Stimulated activated naive CD8-positive, alpha-beta T cell treated with anti-CD3 and anti-CD28 coated beads, Interleukin-15, Interleukin-2, amounts not matched to agents 100 ng/mL and 50 ng/mL, for 24 hours (primary cell): ENCODE data around the gene GPR15.
"Not testable (repeated sequence)": the region's sequence is repeated elsewhere in the genome, so short reads cannot be mapped to it uniquely, and the experiment has no call there.

Source experiments
- H3K27ac Mint-ChIP-seq: one replicate; pipeline ENCODE4 v1.8.0; 2021; ENCODE audit warnings: mild to moderate bottlenecking, mixed read lengths
- H3K27me3 Mint-ChIP-seq: one replicate; pipeline ENCODE4 v1.8.0; 2021; ENCODE audit warnings: mixed read lengths
- H3K36me3 Mint-ChIP-seq: one replicate; pipeline ENCODE4 v1.8.0; 2021; ENCODE audit warnings: low read depth, mixed read lengths
- H3K4me1 Mint-ChIP-seq: one replicate; pipeline ENCODE4 v1.8.0; 2021; ENCODE audit warnings: low read depth, mixed read lengths
- H3K4me3 Mint-ChIP-seq: one replicate; pipeline ENCODE4 v1.8.0; 2021; ENCODE audit warnings: mild to moderate bottlenecking, mixed read lengths
- H3K9me3 Mint-ChIP-seq: one replicate; pipeline ENCODE4 v1.8.0; 2021; ENCODE audit warnings: mixed read lengths

The GPR15 gene

GRCh38 chr3:98559769-98560168 is 28.0 kb downstream of the GPR15 start:
- H3K36me3 Mint-ChIP-seq, H3K27ac Mint-ChIP-seq, H3K9me3 Mint-ChIP-seq, H3K27me3 Mint-ChIP-seq, H3K4me3 Mint-ChIP-seq: not testable (repeated sequence)
- peaks cover 89% of the 10 kb centered on the region for H3K4me1 Mint-ChIP-seq

GRCh38 chr3:98560911-98561310 is 29.1 kb downstream of the GPR15 start:
- Mint-ChIP-seq H3K27me3 (no peaks in the 10 kb centered on the region), H3K9me3 (no peaks in the 10 kb centered on the region), H3K4me3 (peak overlapping the region; percentile 18), H3K4me1 (peaks cover 90% of the 10 kb centered on the region), H3K27ac (peak overlapping the region; percentile 62), H3K36me3 (peaks cover 2% of the 10 kb centered on the region)

GRCh38 chr3:98561727-98562521 is 30.1 kb downstream of the GPR15 start:
- no peaks in the 10 kb centered on the region for H3K36me3 Mint-ChIP-seq
- peaks cover 90% of the 10 kb centered on the region for H3K4me1 Mint-ChIP-seq
- peak overlapping the region; percentile 32 for H3K4me3 Mint-ChIP-seq
- no peaks in the 10 kb centered on the region for H3K9me3 Mint-ChIP-seq
- H3K27me3 Mint-ChIP-seq: no peaks in the 10 kb centered on the region
- peak overlapping the region; percentile 45 for H3K27ac Mint-ChIP-seq

GRCh38 chr3:98563661-98564281 is 32.0 kb downstream of the GPR15 start:
- no peaks in the 10 kb centered on the region for H3K27me3 Mint-ChIP-seq
- H3K36me3 Mint-ChIP-seq: no peaks in the 10 kb centered on the region
- peaks cover 87% of the 10 kb centered on the region for H3K4me1 Mint-ChIP-seq
- no peaks in the 10 kb centered on the region for H3K9me3 Mint-ChIP-seq
- H3K4me3 Mint-ChIP-seq: peak overlapping the region; percentile 45
- peak overlapping the region; percentile 94 for H3K27ac Mint-ChIP-seq

- H3K4me1 Mint-ChIP-seq: peaks cover 80% of the 10 kb centered on the region
- H3K27me3 Mint-ChIP-seq: no peaks in the 10 kb centered on the region
- no peaks in the 10 kb centered on the region for H3K9me3 Mint-ChIP-seq
- H3K4me3 Mint-ChIP-seq: peak overlapping the region; percentile 72
- peaks cover 4% of the 10 kb centered on the region for H3K36me3 Mint-ChIP-seq
- H3K27ac Mint-ChIP-seq: peak overlapping the region; percentile 94
Observed at GRCh38 chr3:98564282-98565005, 32.7 kb downstream of the GPR15 start.

GRCh38 chr3:98565237-98565643 is 33.5 kb downstream of the GPR15 start:
- H3K27ac Mint-ChIP-seq: peak overlapping the region; percentile 72
- H3K36me3 Mint-ChIP-seq: peaks cover 4% of the 10 kb centered on the region
- H3K4me3 Mint-ChIP-seq: peak overlapping the region; percentile 17
- H3K9me3 Mint-ChIP-seq: no peaks in the 10 kb centered on the region
- no peaks in the 10 kb centered on the region for H3K27me3 Mint-ChIP-seq
- peaks cover 79% of the 10 kb centered on the region for H3K4me1 Mint-ChIP-seq

- Mint-ChIP-seq H3K4me3 (no peak overlapping the region), H3K4me1 (peaks cover 75% of the 10 kb centered on the region), H3K9me3 (no peaks in the 10 kb centered on the region), H3K27me3 (no peaks in the 10 kb centered on the region), H3K36me3 (peaks cover 4% of the 10 kb centered on the region), H3K27ac (peak overlapping the region; percentile 72)
Observed at GRCh38 chr3:98565843-98566242, 34.1 kb downstream of the GPR15 start.

GRCh38 chr3:98567666-98568270 is 36.0 kb downstream of the GPR15 start:
- H3K27ac Mint-ChIP-seq: peak overlapping the region; percentile 45
- H3K4me3 Mint-ChIP-seq: peak overlapping the region; percentile 47
- peaks cover 68% of the 10 kb centered on the region for H3K4me1 Mint-ChIP-seq
- no peaks in the 10 kb centered on the region for H3K9me3 Mint-ChIP-seq
- H3K36me3 Mint-ChIP-seq: peaks cover 4% of the 10 kb centered on the region
- no peaks in the 10 kb centered on the region for H3K27me3 Mint-ChIP-seq

- H3K27ac Mint-ChIP-seq: no peak overlapping the region
Observed at GRCh38 chr3:98568402-98568801, 36.6 kb downstream of the GPR15 start.

GRCh38 chr3:98573181-98573728 is 41.5 kb downstream of the GPR15 start:
- no peaks in the 10 kb centered on the region for H3K9me3 Mint-ChIP-seq
- peaks cover 30% of the 10 kb centered on the region for H3K36me3 Mint-ChIP-seq
- peaks cover 48% of the 10 kb centered on the region for H3K4me1 Mint-ChIP-seq
- no peaks in the 10 kb centered on the region for H3K27me3 Mint-ChIP-seq
- H3K4me3 Mint-ChIP-seq: no peak overlapping the region
- H3K27ac Mint-ChIP-seq: peak overlapping the region; percentile 60

More at GRCh38 chr3:98568402-98568801, 36.6 kb downstream of the GPR15 start:
- Mint-ChIP-seq H3K4me1 (peaks cover 68% of the 10 kb centered on the region), H3K9me3 (no peaks in the 10 kb centered on the region), H3K4me3 (no peak overlapping the region), H3K27me3 (no peaks in the 10 kb centered on the region), H3K36me3 (peaks cover 4% of the 10 kb centered on the region)

- H3K9me3 Mint-ChIP-seq: no peaks in the 10 kb centered on the region
- peaks cover 45% of the 10 kb centered on the region for H3K4me1 Mint-ChIP-seq
- peaks cover 37% of the 10 kb centered on the region for H3K36me3 Mint-ChIP-seq
- H3K27ac Mint-ChIP-seq: peak overlapping the region; percentile 36
- no peak overlapping the region for H3K4me3 Mint-ChIP-seq
- H3K27me3 Mint-ChIP-seq: no peaks in the 10 kb centered on the region
Observed at GRCh38 chr3:98574132-98574531, 42.4 kb downstream of the GPR15 start.

- Mint-ChIP-seq H3K36me3 (peaks cover 56% of the 10 kb centered on the region), H3K27me3 (no peaks in the 10 kb centered on the region), H3K4me1 (peaks cover 41% of the 10 kb centered on the region)
Observed at GRCh38 chr3:98577178-98577895, 45.6 kb downstream of the GPR15 start.

GRCh38 chr3:98580401-98581386 is 48.9 kb downstream of the GPR15 start:
- H3K4me1 Mint-ChIP-seq: peaks cover 22% of the 10 kb centered on the region
- peak overlapping the region; percentile 31 for H3K27ac Mint-ChIP-seq
- H3K36me3 Mint-ChIP-seq: peaks cover 77% of the 10 kb centered on the region
- H3K27me3 Mint-ChIP-seq: no peaks in the 10 kb centered on the region
- no peaks in the 10 kb centered on the region for H3K9me3 Mint-ChIP-seq
- H3K4me3 Mint-ChIP-seq: no peak overlapping the region

More at GRCh38 chr3:98577178-98577895, 45.6 kb downstream of the GPR15 start:
- H3K4me3 Mint-ChIP-seq: no peak overlapping the region
- H3K27ac Mint-ChIP-seq: peak overlapping the region; percentile 11
- no peaks in the 10 kb centered on the region for H3K9me3 Mint-ChIP-seq
